GM21515 (cell line): ENCODE measurements around the gene MYO10.
A peak's percentile ranks its signal among the peaks of the same experiment; 100 is the strongest.

Experiments used
- ATAC-seq: cut with Tn5 transposase; IDR thresholded peaks from one replicate; pipeline ENCODE4 v1.9.1; 2021; ENCODE audit not compliant: unreplicated experiment

Gene MYO10

GRCh38 chr5:16943846-16944678 is 8.0 kb upstream of the MYO10 start:
- no peak for ATAC-seq

GRCh38 chr5:16937503-16938161 is 1.5 kb upstream of the MYO10 start:
- ATAC-seq, result no peak

GRCh38 chr5:16936989-16937438 is 926 bp upstream of the MYO10 start:
- no peak for ATAC-seq

DNA sequence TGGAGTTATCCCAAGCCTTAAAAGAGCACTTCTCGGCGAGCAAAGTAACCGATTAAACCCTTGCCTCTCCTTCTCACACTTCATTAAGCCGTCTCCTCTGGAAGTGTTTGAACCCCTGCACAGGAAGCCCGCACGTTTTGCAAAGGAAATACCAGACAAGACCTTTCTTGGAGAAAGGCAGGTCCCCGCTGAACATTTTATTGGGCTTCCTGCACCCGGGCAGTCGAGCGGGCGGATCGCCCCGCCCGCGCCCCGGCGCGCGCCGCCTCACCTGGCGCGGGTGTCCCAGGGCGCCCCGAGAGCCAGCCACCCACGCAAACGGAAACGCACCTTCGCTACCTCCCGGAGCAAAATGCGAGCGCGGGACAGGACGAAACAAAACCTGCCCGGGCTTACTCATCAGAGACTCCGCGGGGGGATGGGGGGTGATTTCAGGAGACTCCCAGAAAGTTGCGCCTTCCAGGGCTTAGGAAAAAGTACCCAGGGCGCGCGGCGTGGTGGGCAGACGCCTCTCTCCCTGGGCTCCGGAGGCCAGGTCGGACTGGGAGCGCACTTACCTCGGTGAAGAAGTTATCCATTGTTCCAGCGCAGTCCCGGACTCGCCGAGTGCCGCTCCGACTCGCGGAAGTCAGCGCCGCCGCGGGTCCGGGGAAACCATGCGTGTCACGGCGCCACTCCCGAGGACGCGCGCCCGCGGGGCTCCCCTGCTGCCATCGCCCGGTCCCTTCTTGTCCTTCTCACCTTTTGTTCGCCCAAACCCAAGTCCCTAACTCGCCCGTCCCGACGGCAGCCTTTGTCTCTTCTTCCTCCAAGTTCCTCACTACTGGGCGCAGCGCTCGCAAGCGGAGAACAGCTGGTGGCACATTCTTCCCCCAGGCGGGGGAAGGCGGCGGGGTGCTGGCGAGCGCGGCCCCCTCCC is 598 bp downstream of the MYO10 start:
- ATAC-seq, result peak; percentile 52

DNA sequence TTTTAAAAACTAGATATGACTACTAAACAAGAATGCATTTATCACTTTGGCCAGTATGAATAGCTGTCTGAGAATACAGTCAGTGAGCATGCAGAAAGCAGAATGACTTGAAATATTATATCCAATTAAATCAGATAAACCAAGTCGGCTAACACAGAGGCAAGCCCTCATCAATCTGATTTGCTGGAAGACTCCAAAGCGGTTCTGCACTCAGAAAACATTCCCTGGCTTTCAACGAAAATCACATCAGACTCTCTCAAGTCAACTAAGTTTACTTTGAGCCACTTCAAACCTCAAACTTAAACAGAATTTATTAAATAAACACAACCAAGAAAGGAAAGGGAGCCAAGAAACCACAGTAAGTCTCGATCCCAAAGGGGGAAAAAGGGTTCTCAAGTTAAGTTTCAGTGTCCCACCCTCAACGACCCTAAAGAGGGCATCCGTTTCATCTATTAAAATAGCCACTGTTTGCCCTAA is 1.4 kb downstream of the MYO10 start:
- ATAC-seq, result no peak

- ATAC-seq, result peak; percentile 67
These were observed 2.0 kb downstream of the MYO10 start for GRCh38 chr5:16934123-16934522.

DNA sequence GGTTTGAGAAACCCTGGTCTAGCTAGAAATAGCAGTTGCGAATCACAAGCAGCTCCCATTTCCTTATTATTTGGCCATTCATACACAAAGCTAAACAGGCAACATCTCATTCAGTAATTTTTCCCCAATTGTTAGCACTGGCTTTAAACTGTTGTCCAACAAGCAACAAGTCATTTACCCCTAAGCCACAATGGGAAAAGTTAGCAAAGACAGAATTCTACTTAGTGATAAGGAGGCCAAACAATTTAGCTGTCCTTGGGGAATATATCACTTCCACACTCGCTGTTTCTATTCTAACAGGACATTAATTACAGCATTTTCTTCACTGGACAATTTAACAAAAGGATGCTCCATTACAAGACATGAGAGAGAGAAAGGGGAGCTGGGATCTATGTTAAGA is 2.8 kb downstream of the MYO10 start:
- ATAC-seq, result no peak

DNA sequence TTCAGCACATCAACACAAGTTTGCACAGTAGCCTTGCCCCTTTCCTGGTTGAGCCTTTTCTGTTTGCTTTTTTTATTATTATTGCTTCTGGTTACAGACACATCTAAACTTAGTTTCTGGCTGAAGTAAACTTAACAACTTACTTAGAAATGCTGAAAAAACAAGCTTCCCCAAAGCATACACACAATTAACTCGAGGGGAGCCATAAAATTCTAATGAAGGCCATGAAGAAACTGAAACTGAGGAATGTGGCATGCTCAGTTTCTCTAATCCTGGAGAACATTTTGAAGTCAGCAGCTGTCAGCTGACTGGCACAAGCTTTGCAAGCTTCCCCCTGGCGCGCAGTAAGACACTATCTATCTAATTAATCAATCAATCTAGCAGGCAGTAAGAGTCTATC is 3.7 kb downstream of the MYO10 start:
- ATAC-seq, result no peak

- ATAC-seq, result no peak
These were observed 4.6 kb downstream of the MYO10 start for GRCh38 chr5:16931334-16932110.

- no peak for ATAC-seq
These were observed 5.6 kb downstream of the MYO10 start for GRCh38 chr5:16930496-16930895.

- ATAC-seq, result no peak
These were observed 6.3 kb downstream of the MYO10 start for GRCh38 chr5:16929831-16930230.

DNA sequence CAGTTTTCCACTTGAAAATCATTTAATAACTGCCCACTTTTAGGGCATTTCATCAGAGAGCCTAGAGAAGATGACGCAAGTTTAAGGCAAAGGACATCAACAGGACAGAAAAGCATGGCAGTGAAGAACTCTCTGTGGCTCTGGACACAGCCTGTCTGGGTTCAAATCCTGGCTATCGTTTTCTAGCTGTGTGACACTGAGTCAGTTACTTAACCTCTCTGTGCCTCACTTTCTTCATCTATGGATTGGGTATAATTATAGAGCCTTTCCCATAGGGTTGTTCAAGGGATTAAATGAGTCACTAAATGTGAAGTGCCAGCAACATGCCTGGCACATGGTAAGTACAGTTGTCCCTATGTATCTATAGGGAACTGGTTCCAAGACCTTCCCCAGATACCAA is 6.7 kb downstream of the MYO10 start:
- ATAC-seq, result no peak

- ATAC-seq, result no peak
These were observed 8.5 kb downstream of the MYO10 start for GRCh38 chr5:16927613-16928012.

- ATAC-seq, result no peak
These were observed 9.7 kb downstream of the MYO10 start for GRCh38 chr5:16926417-16926816.

DNA sequence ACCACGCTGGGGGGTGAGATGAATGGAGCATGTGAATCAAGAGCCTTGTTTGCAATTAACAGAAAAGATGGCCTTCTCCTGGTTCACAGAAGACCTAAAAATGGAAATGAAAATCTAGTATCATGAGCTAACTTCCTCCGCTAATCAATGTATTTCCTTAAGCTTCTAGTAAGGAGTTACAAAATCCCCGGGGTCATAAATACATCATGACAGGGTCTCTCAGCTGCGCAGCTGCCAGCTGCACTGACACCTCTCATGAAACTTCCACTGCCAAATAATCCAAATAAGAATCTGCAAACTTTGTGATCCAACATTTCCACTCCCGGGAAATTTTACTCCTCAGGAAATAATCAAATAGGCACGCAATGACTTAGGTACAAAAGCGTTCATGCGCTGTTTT is 11.9 kb downstream of the MYO10 start:
- no peak for ATAC-seq

GRCh38 chr5:16922430-16922829 is 13.7 kb downstream of the MYO10 start:
- no peak for ATAC-seq

DNA sequence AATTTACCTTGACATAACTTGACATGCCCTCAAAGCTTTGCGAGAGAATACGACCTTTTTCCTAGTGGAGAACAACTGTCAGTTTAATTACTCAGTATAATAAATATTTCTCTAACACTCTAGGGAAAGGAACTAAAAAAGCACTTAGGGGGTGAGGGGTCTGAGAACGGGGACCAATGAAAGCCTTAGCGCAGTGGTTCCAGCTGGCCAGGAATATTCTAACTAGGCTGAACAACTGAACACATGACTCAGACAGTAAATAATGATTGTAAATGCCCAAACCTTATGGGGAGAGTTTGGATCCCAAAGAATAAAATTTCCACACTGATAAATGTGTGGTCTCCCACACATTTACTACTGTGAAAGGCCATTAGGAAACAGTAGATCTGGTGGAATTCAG is 14.9 kb downstream of the MYO10 start:
- no peak for ATAC-seq

- ATAC-seq, result no peak
These were observed 15.8 kb downstream of the MYO10 start for GRCh38 chr5:16920109-16920816.

DNA sequence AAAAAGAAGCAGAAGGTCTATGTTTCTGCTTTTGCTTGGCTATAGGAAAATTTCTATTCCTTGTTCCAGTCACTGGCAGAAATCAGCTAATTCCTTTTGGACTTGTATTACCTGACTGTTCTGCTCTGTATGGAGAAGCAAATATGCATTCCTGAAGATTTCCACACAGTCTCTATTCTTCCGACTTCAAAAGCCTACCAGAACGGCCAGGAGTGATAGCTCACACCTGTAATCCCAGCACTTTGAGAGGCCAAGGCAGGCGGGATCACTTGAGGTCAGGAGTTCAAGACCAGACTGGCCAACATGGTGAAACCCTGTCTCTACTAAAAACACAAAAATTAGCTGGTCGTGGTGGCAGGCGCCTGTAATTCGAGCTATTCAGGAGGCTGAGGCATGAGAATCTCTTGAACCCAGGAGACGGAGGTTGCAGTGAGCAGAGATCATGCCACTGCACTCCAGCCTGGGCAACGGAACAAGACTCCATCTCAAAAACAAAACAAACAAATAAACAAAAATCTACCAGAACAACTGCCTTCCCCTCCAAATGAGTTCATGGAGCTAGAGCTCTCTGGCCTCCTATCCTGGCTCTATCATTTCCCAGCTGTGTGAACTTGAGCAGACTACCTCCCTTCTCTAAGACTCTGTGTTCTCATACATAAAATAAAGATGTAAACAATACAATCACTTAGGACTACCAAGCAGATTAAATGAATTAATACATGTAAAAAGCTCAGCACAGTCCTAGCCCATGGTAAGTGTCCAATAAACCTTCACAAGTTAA is 17.0 kb downstream of the MYO10 start:
- ATAC-seq, result no peak
